ENCODE results near the gene KRTAP13-1.

Gene KRTAP13-1

DNA sequence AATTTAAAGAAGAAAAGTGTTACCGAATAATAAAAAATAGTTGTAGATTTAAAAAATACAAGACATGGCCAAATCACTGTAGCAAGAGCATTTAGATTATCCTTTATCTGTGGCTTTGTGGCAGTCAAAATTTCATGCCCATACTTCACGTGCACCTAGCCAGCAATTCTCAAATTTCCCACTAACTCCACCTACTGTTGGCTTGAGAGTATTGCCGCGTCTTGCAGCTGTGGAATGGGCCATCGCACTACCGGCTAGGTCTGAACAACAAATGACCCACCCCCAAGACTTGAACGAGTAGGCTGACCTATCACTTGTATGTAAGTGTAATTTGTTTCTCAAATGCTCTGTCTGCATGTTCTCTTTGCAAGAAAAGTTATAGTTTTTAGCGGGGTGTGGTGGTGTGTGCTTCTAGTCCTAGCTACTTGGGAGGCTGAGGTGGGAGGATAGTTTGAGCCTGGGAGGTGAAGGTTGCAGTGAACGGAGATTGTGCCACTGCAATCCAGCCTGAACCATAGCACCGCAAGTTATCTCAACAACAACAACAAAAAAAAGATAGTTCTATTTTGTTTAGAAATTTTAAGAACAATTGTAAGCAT is 38.3 kb downstream of the KRTAP13-1 start:
- TF ChIP-seq, protein P1, sequence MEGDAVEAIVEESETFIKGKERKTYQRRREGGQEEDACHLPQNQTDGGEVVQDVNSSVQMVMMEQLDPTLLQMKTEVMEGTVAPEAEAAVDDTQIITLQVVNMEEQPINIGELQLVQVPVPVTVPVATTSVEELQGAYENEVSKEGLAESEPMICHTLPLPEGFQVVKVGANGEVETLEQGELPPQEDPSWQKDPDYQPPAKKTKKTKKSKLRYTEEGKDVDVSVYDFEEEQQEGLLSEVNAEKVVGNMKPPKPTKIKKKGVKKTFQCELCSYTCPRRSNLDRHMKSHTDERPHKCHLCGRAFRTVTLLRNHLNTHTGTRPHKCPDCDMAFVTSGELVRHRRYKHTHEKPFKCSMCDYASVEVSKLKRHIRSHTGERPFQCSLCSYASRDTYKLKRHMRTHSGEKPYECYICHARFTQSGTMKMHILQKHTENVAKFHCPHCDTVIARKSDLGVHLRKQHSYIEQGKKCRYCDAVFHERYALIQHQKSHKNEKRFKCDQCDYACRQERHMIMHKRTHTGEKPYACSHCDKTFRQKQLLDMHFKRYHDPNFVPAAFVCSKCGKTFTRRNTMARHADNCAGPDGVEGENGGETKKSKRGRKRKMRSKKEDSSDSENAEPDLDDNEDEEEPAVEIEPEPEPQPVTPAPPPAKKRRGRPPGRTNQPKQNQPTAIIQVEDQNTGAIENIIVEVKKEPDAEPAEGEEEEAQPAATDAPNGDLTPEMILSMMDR (IDR thresholded peaks at IDR 0.05; ENCODE audit: low read depth, low read length): peak; percentile 10
- DNase-seq (ENCODE audit: extremely low read depth, low read depth): no peak

DNA sequence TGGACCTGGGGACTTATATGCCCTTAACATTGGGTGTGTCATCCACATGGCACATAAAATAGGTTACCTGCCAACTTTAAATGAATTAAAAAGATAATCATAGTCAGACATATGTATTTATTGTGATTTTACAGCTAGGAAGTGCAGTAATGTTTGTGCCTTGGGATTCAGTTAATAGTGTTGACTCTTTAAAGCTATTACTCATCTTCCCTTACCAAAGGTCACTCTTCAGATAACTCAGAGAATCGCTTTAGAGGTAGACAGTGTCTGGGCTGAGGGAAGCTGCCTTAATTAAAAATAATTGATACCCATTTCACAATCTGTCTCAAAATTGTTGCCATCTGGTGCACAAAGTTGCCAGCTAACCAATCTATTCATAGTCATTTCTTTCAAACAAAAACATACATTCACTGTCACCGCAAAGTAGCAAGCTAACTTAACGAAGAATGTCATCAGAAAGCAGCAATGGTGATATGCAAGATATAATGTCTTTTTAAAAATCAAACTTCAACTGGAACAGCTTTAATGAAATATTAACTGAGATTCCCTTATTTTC is 41.3 kb downstream of the KRTAP13-1 start:
- TF ChIP-seq, protein P1 (IDR thresholded peaks at IDR 0.05; ENCODE audit: low read depth, low read length): no peak
- no peak for DNase-seq (ENCODE audit: extremely low read depth, low read depth)

DNA sequence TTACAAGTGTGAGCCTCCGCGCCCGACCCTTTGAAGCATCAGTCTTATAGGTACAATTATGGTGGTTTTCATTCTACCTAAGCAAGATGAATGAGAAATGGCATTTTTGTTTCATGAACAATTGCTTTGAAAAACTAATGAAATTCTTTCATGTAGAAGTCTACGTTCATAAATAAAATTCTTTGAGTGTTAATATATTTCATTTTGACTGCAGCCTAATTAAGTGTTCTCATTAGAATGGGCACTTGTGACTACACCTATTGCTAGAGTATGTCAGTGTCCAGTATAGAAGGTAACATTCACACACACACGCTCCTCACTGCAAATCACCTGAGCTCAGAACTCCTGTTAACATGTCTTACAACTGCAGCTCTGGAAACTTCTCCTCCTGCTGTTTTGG is 44.1 kb downstream of the KRTAP13-1 start, which contains the start of gene KRTAP15-1:
TSS of gene KRTAP15-1 (plus strand) at position 301 of the 400 bp plus-strand sequence. CDS start at position 354, 53 bp downstream.
- TF ChIP-seq, protein P1 (IDR thresholded peaks at IDR 0.05; ENCODE audit: low read depth, low read length): no peak
- DNase-seq (ENCODE audit: extremely low read depth, low read depth): no peak

DNA sequence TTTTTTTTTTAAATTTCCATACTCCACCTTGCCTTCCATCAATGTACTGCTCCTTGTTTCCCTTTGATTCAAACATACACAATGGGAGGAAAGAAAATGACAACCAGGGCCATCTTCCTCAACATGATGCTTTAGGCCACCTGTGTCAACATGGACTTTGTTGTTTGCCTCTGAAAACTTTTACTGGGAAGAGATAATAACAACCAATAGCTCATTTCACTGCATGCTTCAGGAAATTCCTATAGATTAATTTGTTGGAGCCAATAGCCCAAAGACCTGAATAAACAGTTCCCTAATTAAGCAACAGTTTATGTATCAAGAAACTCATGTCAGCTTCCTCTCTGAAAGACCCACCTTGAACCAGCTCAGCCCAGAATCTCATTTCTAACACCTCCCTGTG is 47.4 kb downstream of the KRTAP13-1 start:
- TF ChIP-seq, protein P1 (IDR thresholded peaks at IDR 0.05; ENCODE audit: low read depth, low read length): no peak
- DNase-seq (ENCODE audit: extremely low read depth, low read depth): no peak

DNA sequence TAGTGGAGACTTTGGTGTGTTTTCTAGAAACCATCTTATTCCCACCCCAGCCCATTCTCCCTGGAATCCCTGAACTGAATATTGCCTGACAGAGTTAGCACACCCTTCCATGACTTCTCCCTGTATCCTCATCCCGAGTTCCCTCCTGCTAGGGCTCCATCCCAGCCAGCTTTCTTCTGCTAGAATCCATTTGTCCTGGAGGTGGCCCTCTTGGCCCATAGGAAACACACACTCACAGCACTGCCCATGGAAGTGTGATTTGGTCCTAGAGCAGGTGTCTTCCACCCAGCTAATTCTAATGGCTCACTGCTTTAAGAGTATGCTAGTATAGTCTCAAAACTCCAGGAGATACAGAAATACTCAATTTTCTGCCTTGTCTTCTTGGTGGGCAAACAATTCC is 48.4 kb downstream of the KRTAP13-1 start:
- no peak for DNase-seq (ENCODE audit: extremely low read depth, low read depth)
- TF ChIP-seq, protein P1 (IDR thresholded peaks at IDR 0.05; ENCODE audit: low read depth, low read length): no peak
